A673 (cell line): Measurements from ENCODE around the gene ACOXL.

Experiments used
- CTCF ChIP-seq: fragments of 300-800, 200-600 bp; sonication (generic); conservative IDR thresholded peaks from 2 replicates; pipeline ENCODE4 v1.5.1; 2017; ENCODE audit warnings: low read depth, mild to moderate bottlenecking, antibody characterized with exemption, low read length, moderate library complexity, mixed read lengths
- EZH2 ChIP-seq: fragments of 200-600 bp; sonication (generic); IDR thresholded peaks from 2 replicates; pipeline ENCODE4 v1.6.1; 2017; ENCODE audit warnings: borderline replicate concordance, low read depth, mild to moderate bottlenecking, mixed read lengths, antibody characterized with exemption, low read length; ENCODE audit not compliant: poor library complexity, severe bottlenecking

- TF ChIP-seq CTCF (no peak), EZH2 (no peak)
These were observed 323.4 kb downstream of the ACOXL start for GRCh38 chr2:111055735-111056134.
